Activated T-cell treated with anti-CD3 and anti-CD28 coated beads, Interleukin-2, amount 50 U/mL, for 1 hour (primary cell): ENCODE data around the gene PDSS2.
A peak's percentile ranks its signal among the peaks of the same experiment; 100 is the strongest.
"Not testable (repeated sequence)": the region's sequence is repeated elsewhere in the genome, so short reads cannot be mapped to it uniquely, and the experiment has no call there.

ENCODE experiments used
- DNase-seq: peaks from one replicate; pipeline ENCODE4 v3.0.0-alpha.2; 2020

PDSS2 gene

GRCh38 chr6:107459283-107460082 lies at the start of gene PDSS2:
Gene PDSS2 (minus strand): TSS chr6:107459564. CDS start chr6:107459285, 279 bp downstream.
- peak; percentile 96 for DNase-seq

GRCh38 chr6:107506145-107506544 lies 46.8 kb upstream of the PDSS2 start:
- no peak for DNase-seq

- no peak for DNase-seq
Observed at GRCh38 chr6:107504270-107505026, 45.1 kb upstream of the PDSS2 start.

GRCh38 chr6:107496892-107497684 lies 37.7 kb upstream of the PDSS2 start:
- no peak for DNase-seq

- no peak for DNase-seq
Observed at GRCh38 chr6:107495971-107496370, 36.6 kb upstream of the PDSS2 start.

- no peak for DNase-seq
Observed at GRCh38 chr6:107495196-107495643, 35.9 kb upstream of the PDSS2 start.

GRCh38 chr6:107493158-107494057 lies 34.0 kb upstream of the PDSS2 start:
- no peak for DNase-seq

GRCh38 chr6:107491760-107492660 lies 32.6 kb upstream of the PDSS2 start:
- no peak for DNase-seq

GRCh38 chr6:107491138-107491609 lies 31.8 kb upstream of the PDSS2 start:
- DNase-seq = peak; percentile 40

GRCh38 chr6:107490566-107491137 lies 31.3 kb upstream of the PDSS2 start:
- no peak for DNase-seq

GRCh38 chr6:107489636-107490565 lies 30.5 kb upstream of the PDSS2 start, which contains the start of gene SOBP:
Gene SOBP (plus strand): TSS chr6:107490117. CDS start chr6:107490617, 500 bp downstream.
- peak; percentile 58 for DNase-seq

GRCh38 chr6:107488875-107489635 lies 29.7 kb upstream of the PDSS2 start:
- peak; percentile 41 for DNase-seq

GRCh38 chr6:107488174-107488874 lies 29.0 kb upstream of the PDSS2 start:
- no peak for DNase-seq

- DNase-seq = no peak
Observed at GRCh38 chr6:107485157-107485556, 25.8 kb upstream of the PDSS2 start.

GRCh38 chr6:107479089-107479690 lies 19.8 kb upstream of the PDSS2 start:
- no peak for DNase-seq

- DNase-seq = not testable (repeated sequence)
Observed at GRCh38 chr6:107475826-107476225, 16.5 kb upstream of the PDSS2 start.

- DNase-seq = not testable (repeated sequence)
Observed at GRCh38 chr6:107475360-107475759, 16.0 kb upstream of the PDSS2 start.
